Tibial nerve (tissue), 4 donors: ENCODE measurements around the gene ZBTB7C.

Experiments
- CTCF ChIP-seq, 5 experiments: fragments of 200-600 bp in 3 of 5; fragments of 450-650 bp in 2 of 5; sonication (generic) in 3 of 5; IDR thresholded peaks; one replicate each; pipeline ENCODE4 v1.5.1; 2016 to 2019; ENCODE audit warnings: antibody characterized with exemption in 5 of 5, mild to moderate bottlenecking in 3 of 5, moderate library complexity in 2 of 5
- EP300 ChIP-seq, 2 donors: sonication (generic); formaldehyde crosslinking; IDR thresholded peaks; one replicate each; pipeline ENCODE4 v1.6.1; 2017; ENCODE audit warnings: antibody characterized with exemption in 2 of 2, mild to moderate bottlenecking in 1 of 2

DNA sequence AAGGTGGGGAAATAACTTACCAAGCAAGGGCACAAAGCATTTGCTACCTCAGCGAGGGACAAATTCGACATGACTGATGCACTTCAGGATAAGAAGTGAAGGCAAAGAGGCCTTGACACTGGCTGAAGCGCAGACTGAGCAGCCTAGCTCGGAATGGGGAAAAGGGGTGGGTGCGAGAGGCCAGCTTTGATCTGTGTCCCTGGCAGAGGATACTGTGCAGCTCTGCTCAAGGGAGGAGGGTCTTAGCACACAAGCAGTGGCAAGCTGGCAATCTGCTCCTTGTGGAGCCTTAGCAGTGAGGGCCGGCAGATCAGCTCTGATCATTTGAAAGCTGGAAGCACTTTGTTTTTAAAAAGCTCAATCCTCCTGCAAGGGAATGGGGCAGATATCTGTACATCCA lies 222.3 kb downstream of the ZBTB7C start:
- no peak for TF ChIP-seq EP300 (IDR thresholded peaks at IDR 0.05)
- no peak for TF ChIP-seq CTCF (IDR thresholded peaks at IDR 0.05)
